A549 (cell line): ENCODE results near the gene TUNAR. TPM values are rescaled to one million over a fixed set of nuclear protein-coding genes. Genes with fewer than 3 reads are reported as not detected.
A peak's percentile ranks its signal among the peaks of the same experiment; 100 is the strongest.

ENCODE experiments used
- ATAC-seq, 2 experiments: fragments of 200-7000 bp in 1 of 2; fragments of >200 bp in 1 of 2; cut with Nextera tagmentation in 1 of 2; cut with Tn5 transposase in 1 of 2; 3 replicates each; pipeline versions ENCODE4 v1.8.0 to v1.9.1; 2018 to 2020; ENCODE audit warnings: mild to moderate bottlenecking in 1 of 2, moderate library complexity in 1 of 2
- CTCF ChIA-PET: fragments of 300-600 bp; sonication (Branson Sonifier 250); formaldehyde crosslinking; extraction: SDS; loops from one replicate; lab custom pipeline; 2021; ENCODE audit warnings: antibody characterized with exemption, inconsistent platforms; lab: Yijun Ruan, JAX
- POLR2A ChIA-PET: fragments of 350-600 bp; formaldehyde crosslinking; extraction: SDS; loops from one replicate; lab custom pipeline; 2021; ENCODE audit warnings: antibody characterized with exemption, inconsistent platforms; lab: Yijun Ruan, JAX
- DNase-seq, 2 experiments: peaks; one replicate each; pipeline versions ENCODE4 v3.0.0 to v3.0.0-alpha.2; 2011 to 2016; ENCODE audit warnings: low read depth in 1 of 2, low spot score in 1 of 2
- FAIRE-seq: peaks from 2 replicates; lab custom pipeline; 2011; peaks lifted over from hg19 to GRCh38; lab: Jason Lieb, UNC
- H3K27ac ChIP-seq, 2 experiments: fragments of >200 bp; sonication (Bioruptor Twin); formaldehyde crosslinking; 3 replicates each; pipeline ENCODE4 v1.5.1; 2016 to 2017
- H3K4me1 ChIP-seq: fragments of >200 bp; sonication (Bioruptor Twin); formaldehyde crosslinking; 3 replicates; pipeline ENCODE4 v1.6.1; 2016
- H3K4me2 ChIP-seq: fragments of >200 bp; sonication (Bioruptor Twin); formaldehyde crosslinking; 3 replicates; pipeline ENCODE4 v1.6.1; 2016
- H3K4me3 ChIP-seq: fragments of >200 bp; sonication (Bioruptor Twin); formaldehyde crosslinking; 3 replicates; pipeline ENCODE4 v1.5.1; 2016
- H3K9me3 ChIP-seq: fragments of >200 bp; sonication (Bioruptor Twin); formaldehyde crosslinking; 3 replicates; pipeline ENCODE4 v1.6.1; 2016
- CBX8 ChIP-seq: fragments of 200-600 bp; sonication (generic); IDR thresholded peaks from 2 replicates; pipeline ENCODE4 v1.6.1; 2016
- CEBPB ChIP-seq, 2 experiments: fragments of >200 bp in 1 of 2; sonication (Bioruptor Twin) in 1 of 2; formaldehyde crosslinking in 1 of 2; IDR thresholded peaks; 2 replicates each; pipeline ENCODE4 v1.6.1; 2012 to 2016
- EHMT2 ChIP-seq: fragments of 200-600 bp; sonication (generic); IDR thresholded peaks from 2 replicates; pipeline ENCODE4 v1.6.1; 2016; ENCODE audit warnings: antibody characterized with exemption, low read depth, mild to moderate bottlenecking, moderate library complexity
- FOSB ChIP-seq: fragments of 250-450 bp; sonication (Bioruptor Pico); IDR thresholded peaks from 2 replicates; pipeline ENCODE4 v1.5.0; 2020; ENCODE audit warnings: mild to moderate bottlenecking, moderate library complexity
- FOXS1 ChIP-seq: fragments of 250-450 bp; sonication (Bioruptor Pico); IDR thresholded peaks from 2 replicates; pipeline ENCODE4 v1.5.0; 2020; ENCODE audit warnings: mild to moderate bottlenecking, moderate library complexity
- GATA3 ChIP-seq: IDR thresholded peaks from 2 replicates; pipeline ENCODE4 v1.6.1; 2012; ENCODE audit warnings: borderline replicate concordance
- HDAC2 ChIP-seq: fragments of 200-600 bp; sonication (generic); IDR thresholded peaks from 2 replicates; pipeline ENCODE4 v1.6.1; 2016
- HOXB5 ChIP-seq: fragments of 250-450 bp; sonication (Bioruptor Pico); IDR thresholded peaks from 2 replicates; pipeline ENCODE4 v1.5.0; 2020; ENCODE audit warnings: mild to moderate bottlenecking, moderate library complexity
- JUNB ChIP-seq: fragments of >200 bp; sonication (Bioruptor Twin); formaldehyde crosslinking; IDR thresholded peaks from 2 replicates; pipeline ENCODE4 v1.6.1; 2016
- KDM1A ChIP-seq: fragments of 200-600 bp; sonication (generic); IDR thresholded peaks from 2 replicates; pipeline ENCODE4 v1.6.1; 2016; ENCODE audit warnings: low read depth, mild to moderate bottlenecking
- MAFK ChIP-seq: fragments of 450-650 bp; IDR thresholded peaks from 2 replicates; pipeline ENCODE4 v1.6.1; 2014; ENCODE audit not compliant: partially characterized antibody
- NFE2L2 ChIP-seq: fragments of 150-350 bp; conservative IDR thresholded peaks from 2 replicates; pipeline ENCODE4 v1.6.1; 2014; ENCODE audit warnings: low read length
- RNF2 ChIP-seq: fragments of 200-600 bp; sonication (generic); IDR thresholded peaks from 2 replicates; pipeline ENCODE4 v1.6.1; 2016; ENCODE audit warnings: low read depth, mild to moderate bottlenecking, antibody characterized with exemption, moderate library complexity, borderline replicate concordance
- ZFP36 ChIP-seq: fragments of 450-650 bp; IDR thresholded peaks from 2 replicates; pipeline ENCODE4 v1.6.1; 2014; ENCODE audit warnings: borderline replicate concordance; ENCODE audit not compliant: partially characterized antibody
- ZNF302 ChIP-seq: fragments of 250-450 bp; sonication (Bioruptor Pico); IDR thresholded peaks from 2 replicates; pipeline ENCODE4 v1.9.0; 2021; ENCODE audit warnings: inconsistent platforms, mild to moderate bottlenecking, moderate library complexity
- WGBS: methylation state at CpG from one replicate; pipeline ENCODE4 v1.1.6; 2017; ENCODE audit errors: missing lambda C conversion rate; 5-methylcytosine and 5-hydroxymethylcytosine counted together
- polyA plus RNA-seq, 4 experiments: library from polyadenylated mRNA; depleted of rRNA in 3 of 4; stranded (reverse); fragments of >200 nt; fragmentation: RNase III in 1 of 4; extraction: RNeasy Plus Mini Kit Qiagen cat#74134 plus additional on column Dnase treatment in 1 of 4; gene quantifications; 2 replicates in 3 of 4; 3 replicates in 1 of 4; pipeline ENCODE4 v1.2.3, GENCODE V29; 2011 to 2017
- TF ChIP-seq, protein P1 (sequence below): fragments of 450-650 bp; IDR thresholded peaks from 2 replicates; pipeline ENCODE4 v1.6.1; 2014; ENCODE audit warnings: antibody characterized with exemption
- TF ChIP-seq, protein P2 (sequence below): fragments of >200 bp; sonication (Bioruptor Twin); formaldehyde crosslinking; IDR thresholded peaks from 2 replicates; pipeline ENCODE4 v1.6.1; 2016
- TF ChIP-seq, protein P3 (sequence below): IDR thresholded peaks from 2 replicates; pipeline ENCODE4 v1.6.1; 2012; ENCODE audit warnings: low read depth, borderline replicate concordance
- TF ChIP-seq, protein P4 (sequence below): fragments of 250-450 bp; sonication (Bioruptor Pico); IDR thresholded peaks from 2 replicates; pipeline ENCODE4 v1.5.0; 2020; ENCODE audit warnings: low read depth, mild to moderate bottlenecking, moderate library complexity
- TF ChIP-seq, protein P5 (sequence below): IDR thresholded peaks from 2 replicates; pipeline ENCODE4 v1.6.1; 2012
- TF ChIP-seq, protein P6 (sequence below): fragments of 250-450 bp; sonication (Bioruptor Pico); IDR thresholded peaks from 2 replicates; pipeline ENCODE4 v1.5.0; 2021; ENCODE audit warnings: mild to moderate bottlenecking, moderate library complexity, borderline replicate concordance
- TF ChIP-seq, protein P7 (sequence below): fragments of 150-350 bp; IDR thresholded peaks from 2 replicates; pipeline ENCODE4 v1.6.1; 2014; ENCODE audit warnings: low read depth, mild to moderate bottlenecking, low read length
- TF ChIP-seq, protein P8 (sequence below): IDR thresholded peaks from 2 replicates; pipeline ENCODE4 v1.6.1; 2012

Gene TUNAR
- polyA plus RNA-seq, 2 of the 4 experiments (the other 2 are of a cell fraction) = not detected

DNA sequence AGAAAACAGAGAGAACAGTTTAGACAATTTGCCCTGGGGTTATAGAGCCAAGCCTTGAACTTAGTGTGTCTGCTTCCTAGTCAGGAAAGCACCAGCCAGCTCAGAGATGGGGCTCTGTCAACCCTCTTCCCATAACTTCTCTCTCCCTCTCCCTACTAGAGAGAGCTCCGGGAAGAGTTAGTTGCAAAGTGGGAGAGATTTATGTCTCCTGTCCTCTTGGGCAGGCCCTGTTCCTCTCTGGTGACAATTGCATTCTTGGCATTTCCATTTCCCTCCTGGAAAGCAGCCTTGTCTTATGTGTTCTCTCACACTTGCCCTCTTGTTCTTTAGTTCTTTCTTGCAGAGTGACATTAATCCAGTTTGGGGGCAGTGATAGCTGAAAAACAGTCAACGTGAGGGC lies 42.1 kb upstream of the TUNAR start:
- H3K9me3 ChIP-seq = no peaks in the 10 kb centered on the region
- no peak overlapping the region for H3K4me2 ChIP-seq
- H3K4me3 ChIP-seq = no peak overlapping the region
- ChIA-PET POLR2A (no interaction called here), CTCF (interaction anchor here (0.9 kb wide), 1 partner anchor 274 kb away, joined by 3 read pairs; no protein-coding TSS in a partner anchor)
- 0% methylated on average over 2 of the region's 2 CpGs for WGBS
- no peak for DNase-seq
- ATAC-seq = no peak
- H3K27ac ChIP-seq = no peak overlapping the region
- TF ChIP-seq MAFK (no peak), RNF2 (no peak), KDM1A (no peak)
- FAIRE-seq = no peak
- no peaks in the 10 kb centered on the region for H3K4me1 ChIP-seq

DNA sequence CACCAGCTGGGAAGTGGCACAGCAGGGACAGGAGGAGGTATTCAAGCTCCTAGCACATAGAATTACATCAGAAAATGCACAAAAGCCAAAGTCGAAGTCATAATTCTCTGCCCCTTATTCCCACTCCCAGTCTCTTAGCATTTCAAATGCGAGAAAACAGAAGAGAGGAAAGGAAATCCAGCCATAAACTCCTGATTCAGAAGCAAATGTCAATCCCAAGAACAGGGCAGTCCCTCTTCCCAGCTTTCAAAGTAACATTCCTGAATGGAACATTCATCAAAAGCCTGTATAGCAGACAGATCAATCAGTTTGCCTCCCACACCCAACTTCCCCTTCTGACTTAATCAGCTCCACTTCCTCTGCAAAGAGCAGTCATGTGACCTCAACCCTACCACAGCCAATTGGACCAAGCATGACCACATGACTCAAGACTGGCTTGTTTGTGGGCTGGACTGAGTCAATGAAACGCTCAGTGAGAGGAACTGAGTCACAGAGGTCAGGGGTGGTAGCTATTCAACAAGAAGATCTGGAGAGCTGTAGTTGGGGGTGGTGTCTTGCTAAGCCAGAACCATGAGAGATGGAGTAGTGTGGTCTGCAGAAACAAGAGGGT lies 41.4 kb upstream of the TUNAR start:
- WGBS = 1% methylated on average over 3 of the region's 3 CpGs
- H3K27ac ChIP-seq = no peak overlapping the region
- H3K4me3 ChIP-seq = no peak overlapping the region
- ATAC-seq = no peak
- H3K4me2 ChIP-seq = no peak overlapping the region
- no peaks in the 10 kb centered on the region for H3K9me3 ChIP-seq
- no peak for DNase-seq
- CTCF ChIA-PET = interaction anchor here (0.9 kb wide), 1 partner anchor 275 kb away, joined by 3 read pairs; no protein-coding TSS in a partner anchor
- no peak for FAIRE-seq
- no peaks in the 10 kb centered on the region for H3K4me1 ChIP-seq
- POLR2A ChIA-PET = no interaction called here
- TF ChIP-seq, protein P1, sequence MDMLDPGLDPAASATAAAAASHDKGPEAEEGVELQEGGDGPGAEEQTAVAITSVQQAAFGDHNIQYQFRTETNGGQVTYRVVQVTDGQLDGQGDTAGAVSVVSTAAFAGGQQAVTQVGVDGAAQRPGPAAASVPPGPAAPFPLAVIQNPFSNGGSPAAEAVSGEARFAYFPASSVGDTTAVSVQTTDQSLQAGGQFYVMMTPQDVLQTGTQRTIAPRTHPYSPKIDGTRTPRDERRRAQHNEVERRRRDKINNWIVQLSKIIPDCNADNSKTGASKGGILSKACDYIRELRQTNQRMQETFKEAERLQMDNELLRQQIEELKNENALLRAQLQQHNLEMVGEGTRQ = peak; percentile 14; the same call in 1 of the 2 replicates
- no peak for TF ChIP-seq HOXB5 (CRISPR knock-in tag)

DNA sequence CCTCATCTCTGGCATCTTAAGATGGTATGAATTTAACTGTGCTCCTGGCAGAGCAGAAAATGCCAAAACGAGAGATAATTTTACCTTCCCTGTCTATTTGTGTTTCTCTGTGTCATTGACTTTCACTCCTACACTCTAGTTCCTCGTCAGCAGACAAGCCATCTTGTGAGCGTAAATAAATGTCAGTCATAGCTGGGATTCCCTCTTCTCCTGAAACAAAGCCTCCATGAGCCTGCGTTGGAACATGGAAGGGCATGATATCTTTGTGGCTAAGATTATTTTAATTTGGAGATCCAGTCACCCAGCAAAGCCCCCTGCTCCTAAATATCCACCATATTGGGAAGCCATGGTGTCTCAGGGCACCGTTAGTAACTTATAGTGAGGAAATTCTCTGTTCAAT lies 37.8 kb upstream of the TUNAR start:
- DNase-seq = no peak
- no peak for ATAC-seq
- no peak overlapping the region for H3K4me2 ChIP-seq
- CTCF ChIA-PET = interaction anchor here (1.7 kb wide), 1 partner anchor 11 kb away, joined by 3 read pairs; no protein-coding TSS in a partner anchor
- POLR2A ChIA-PET = no interaction called here
- H3K4me1 ChIP-seq = no peaks in the 10 kb centered on the region
- H3K4me3 ChIP-seq = no peak overlapping the region
- WGBS = 20% methylated on average over 5 of the region's 5 CpGs
- FAIRE-seq = no peak
- TF ChIP-seq, protein P2, sequence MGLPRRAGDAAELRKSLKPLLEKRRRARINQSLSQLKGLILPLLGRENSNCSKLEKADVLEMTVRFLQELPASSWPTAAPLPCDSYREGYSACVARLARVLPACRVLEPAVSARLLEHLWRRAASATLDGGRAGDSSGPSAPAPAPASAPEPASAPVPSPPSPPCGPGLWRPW = no peak
- TF ChIP-seq CEBPB (IDR thresholded peaks at IDR 0.05) (no peak), FOSB (CRISPR knock-in tag) (no peak), NFE2L2 (no peak), EHMT2 (no peak), FOXS1 (CRISPR knock-in tag) (no peak), JUNB (no peak), HDAC2 (no peak), GATA3 (no peak), KDM1A (no peak), CBX8 (no peak), ZFP36 (no peak), ZNF302 (CRISPR knock-in tag) (no peak)
- TF ChIP-seq, protein P3, sequence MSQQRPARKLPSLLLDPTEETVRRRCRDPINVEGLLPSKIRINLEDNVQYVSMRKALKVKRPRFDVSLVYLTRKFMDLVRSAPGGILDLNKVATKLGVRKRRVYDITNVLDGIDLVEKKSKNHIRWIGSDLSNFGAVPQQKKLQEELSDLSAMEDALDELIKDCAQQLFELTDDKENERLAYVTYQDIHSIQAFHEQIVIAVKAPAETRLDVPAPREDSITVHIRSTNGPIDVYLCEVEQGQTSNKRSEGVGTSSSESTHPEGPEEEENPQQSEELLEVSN = no peak
- TF ChIP-seq, protein P4, sequence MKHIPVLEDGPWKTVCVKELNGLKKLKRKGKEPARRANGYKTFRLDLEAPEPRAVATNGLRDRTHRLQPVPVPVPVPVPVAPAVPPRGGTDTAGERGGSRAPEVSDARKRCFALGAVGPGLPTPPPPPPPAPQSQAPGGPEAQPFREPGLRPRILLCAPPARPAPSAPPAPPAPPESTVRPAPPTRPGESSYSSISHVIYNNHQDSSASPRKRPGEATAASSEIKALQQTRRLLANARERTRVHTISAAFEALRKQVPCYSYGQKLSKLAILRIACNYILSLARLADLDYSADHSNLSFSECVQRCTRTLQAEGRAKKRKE (CRISPR knock-in tag) = no peak
- TF ChIP-seq, protein P5, sequence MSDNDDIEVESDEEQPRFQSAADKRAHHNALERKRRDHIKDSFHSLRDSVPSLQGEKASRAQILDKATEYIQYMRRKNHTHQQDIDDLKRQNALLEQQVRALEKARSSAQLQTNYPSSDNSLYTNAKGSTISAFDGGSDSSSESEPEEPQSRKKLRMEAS = no peak
- TF ChIP-seq, protein P6, sequence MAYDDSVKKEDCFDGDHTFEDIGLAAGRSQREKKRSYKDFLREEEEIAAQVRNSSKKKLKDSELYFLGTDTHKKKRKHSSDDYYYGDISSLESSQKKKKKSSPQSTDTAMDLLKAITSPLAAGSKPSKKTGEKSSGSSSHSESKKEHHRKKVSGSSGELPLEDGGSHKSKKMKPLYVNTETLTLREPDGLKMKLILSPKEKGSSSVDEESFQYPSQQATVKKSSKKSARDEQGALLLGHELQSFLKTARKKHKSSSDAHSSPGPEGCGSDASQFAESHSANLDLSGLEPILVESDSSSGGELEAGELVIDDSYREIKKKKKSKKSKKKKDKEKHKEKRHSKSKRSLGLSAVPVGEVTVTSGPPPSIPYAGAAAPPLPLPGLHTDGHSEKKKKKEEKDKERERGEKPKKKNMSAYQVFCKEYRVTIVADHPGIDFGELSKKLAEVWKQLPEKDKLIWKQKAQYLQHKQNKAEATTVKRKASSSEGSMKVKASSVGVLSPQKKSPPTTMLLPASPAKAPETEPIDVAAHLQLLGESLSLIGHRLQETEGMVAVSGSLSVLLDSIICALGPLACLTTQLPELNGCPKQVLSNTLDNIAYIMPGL (CRISPR knock-in tag) = no peak
- TF ChIP-seq, protein P7, sequence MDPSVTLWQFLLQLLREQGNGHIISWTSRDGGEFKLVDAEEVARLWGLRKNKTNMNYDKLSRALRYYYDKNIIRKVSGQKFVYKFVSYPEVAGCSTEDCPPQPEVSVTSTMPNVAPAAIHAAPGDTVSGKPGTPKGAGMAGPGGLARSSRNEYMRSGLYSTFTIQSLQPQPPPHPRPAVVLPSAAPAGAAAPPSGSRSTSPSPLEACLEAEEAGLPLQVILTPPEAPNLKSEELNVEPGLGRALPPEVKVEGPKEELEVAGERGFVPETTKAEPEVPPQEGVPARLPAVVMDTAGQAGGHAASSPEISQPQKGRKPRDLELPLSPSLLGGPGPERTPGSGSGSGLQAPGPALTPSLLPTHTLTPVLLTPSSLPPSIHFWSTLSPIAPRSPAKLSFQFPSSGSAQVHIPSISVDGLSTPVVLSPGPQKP = no peak
- TF ChIP-seq, protein P8, sequence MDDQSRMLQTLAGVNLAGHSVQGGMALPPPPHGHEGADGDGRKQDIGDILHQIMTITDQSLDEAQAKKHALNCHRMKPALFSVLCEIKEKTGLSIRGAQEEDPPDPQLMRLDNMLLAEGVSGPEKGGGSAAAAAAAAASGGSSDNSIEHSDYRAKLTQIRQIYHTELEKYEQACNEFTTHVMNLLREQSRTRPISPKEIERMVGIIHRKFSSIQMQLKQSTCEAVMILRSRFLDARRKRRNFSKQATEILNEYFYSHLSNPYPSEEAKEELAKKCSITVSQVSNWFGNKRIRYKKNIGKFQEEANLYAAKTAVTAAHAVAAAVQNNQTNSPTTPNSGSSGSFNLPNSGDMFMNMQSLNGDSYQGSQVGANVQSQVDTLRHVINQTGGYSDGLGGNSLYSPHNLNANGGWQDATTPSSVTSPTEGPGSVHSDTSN = no peak
- TF ChIP-seq, all 56 proteins: peak for 0
- H3K9me3 ChIP-seq = no peaks in the 10 kb centered on the region
- no peak overlapping the region for H3K27ac ChIP-seq
